Measurements from ENCODE around the gene PPP1R12C. TPM values are rescaled to one million over a fixed set of nuclear protein-coding genes. Genes with fewer than 3 reads are reported as not detected.

The PPP1R12C gene
- total and polyA plus RNA-seq, 2 donors from 2014 or later: 89.0 to 146 TPM

- TF ChIP-seq, protein P1, sequence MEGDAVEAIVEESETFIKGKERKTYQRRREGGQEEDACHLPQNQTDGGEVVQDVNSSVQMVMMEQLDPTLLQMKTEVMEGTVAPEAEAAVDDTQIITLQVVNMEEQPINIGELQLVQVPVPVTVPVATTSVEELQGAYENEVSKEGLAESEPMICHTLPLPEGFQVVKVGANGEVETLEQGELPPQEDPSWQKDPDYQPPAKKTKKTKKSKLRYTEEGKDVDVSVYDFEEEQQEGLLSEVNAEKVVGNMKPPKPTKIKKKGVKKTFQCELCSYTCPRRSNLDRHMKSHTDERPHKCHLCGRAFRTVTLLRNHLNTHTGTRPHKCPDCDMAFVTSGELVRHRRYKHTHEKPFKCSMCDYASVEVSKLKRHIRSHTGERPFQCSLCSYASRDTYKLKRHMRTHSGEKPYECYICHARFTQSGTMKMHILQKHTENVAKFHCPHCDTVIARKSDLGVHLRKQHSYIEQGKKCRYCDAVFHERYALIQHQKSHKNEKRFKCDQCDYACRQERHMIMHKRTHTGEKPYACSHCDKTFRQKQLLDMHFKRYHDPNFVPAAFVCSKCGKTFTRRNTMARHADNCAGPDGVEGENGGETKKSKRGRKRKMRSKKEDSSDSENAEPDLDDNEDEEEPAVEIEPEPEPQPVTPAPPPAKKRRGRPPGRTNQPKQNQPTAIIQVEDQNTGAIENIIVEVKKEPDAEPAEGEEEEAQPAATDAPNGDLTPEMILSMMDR (IDR thresholded peaks at IDR 0.05; ENCODE audit: borderline replicate concordance, extremely low read depth, insufficient read depth): no peak
- Histone ChIP-seq H3K36me3 (ENCODE audit: control insufficient read depth in 2 of 3, insufficient read depth in 3 of 3, low read length in 3 of 3) (no peaks in the 10 kb centered on the region), H3K4me3 (ENCODE audit: low read length in 3 of 3) (no peak overlapping the region), H3K9ac (ENCODE audit: low read length in 3 of 3) (no peak overlapping the region), H3K27me3 (ENCODE audit: control insufficient read depth, insufficient read depth, low read length) (no peaks in the 10 kb centered on the region), H3K4me1 (ENCODE audit: control insufficient read depth in 2 of 3, insufficient read depth in 2 of 3, low read depth in 1 of 3, low read length in 3 of 3) (peaks cover 0 to 18% (median 0%) of the 10 kb centered on the region in 3 donors), H3K9me3 (ENCODE audit: control insufficient read depth in 2 of 3, insufficient read depth in 1 of 3, low read length in 3 of 3) (no peaks in the 10 kb centered on the region), H3K27ac (ENCODE audit: low read depth in 2 of 2, low read length in 2 of 2) (no peak overlapping the region)
- intact Hi-C loops (cut with DNase I): no loop called here
- DNase-seq: no peak
- FAIRE-seq: no peak
These were observed 1.6 kb upstream of the PPP1R12C start for GRCh38 chr19:55119053-55119452.

DNA sequence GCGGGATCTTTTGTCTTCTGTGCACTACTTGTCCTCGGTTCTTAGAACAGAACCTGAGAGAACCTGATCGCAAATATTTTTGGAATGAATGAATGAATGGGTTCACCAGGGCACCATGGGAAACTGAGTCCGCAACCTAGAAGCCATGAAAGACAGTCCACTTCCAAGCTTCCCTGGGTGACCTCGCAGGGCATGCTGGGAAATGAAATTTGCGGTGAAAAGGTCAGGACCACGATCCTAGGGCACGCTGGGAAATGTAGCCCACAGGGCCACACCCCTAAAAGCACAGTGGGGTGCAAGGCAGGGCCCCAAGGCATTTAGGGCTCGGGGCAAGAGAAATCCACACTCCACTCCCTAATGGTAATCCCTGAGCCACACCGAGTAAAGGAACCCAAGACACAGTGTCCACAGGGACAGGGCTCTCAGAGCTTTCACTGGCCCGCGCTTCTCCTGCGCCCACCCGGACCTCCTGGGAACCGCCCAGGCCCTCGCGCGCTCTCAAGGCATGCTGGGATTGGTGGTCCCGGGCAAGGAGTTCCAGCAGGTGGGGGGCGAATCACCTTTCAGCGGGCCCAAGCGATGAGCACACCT lies 1.1 kb upstream of the PPP1R12C start:
- no peaks in the 10 kb centered on the region for H3K36me3 ChIP-seq (ENCODE audit: control insufficient read depth in 2 of 3, insufficient read depth in 3 of 3, low read length in 3 of 3)
- no peak for FAIRE-seq
- H3K4me3 ChIP-seq (ENCODE audit: low read length in 3 of 3): peak overlapping the region; percentile 71 to 89 (median 74)
- intact Hi-C loops (cut with DNase I): no loop called here
- H3K4me1 ChIP-seq (ENCODE audit: control insufficient read depth in 2 of 3, insufficient read depth in 2 of 3, low read depth in 1 of 3, low read length in 3 of 3): peaks cover 0 to 18% (median 0%) of the 10 kb centered on the region in 3 donors
- H3K9me3 ChIP-seq (ENCODE audit: control insufficient read depth in 2 of 3, insufficient read depth in 1 of 3, low read length in 3 of 3): no peaks in the 10 kb centered on the region
- TF ChIP-seq, protein P1 (IDR thresholded peaks at IDR 0.05; ENCODE audit: borderline replicate concordance, extremely low read depth, insufficient read depth): no peak
- no peak overlapping the region for H3K27ac ChIP-seq (ENCODE audit: low read depth in 2 of 2, low read length in 2 of 2)
- DNase-seq: peak in 3 of 5 donors; percentile 56 to 85 (median 69)
- peak overlapping the region in 2 of 3 donors; percentile 48 to 83 for H3K9ac ChIP-seq (ENCODE audit: low read length in 3 of 3)
- H3K27me3 ChIP-seq (ENCODE audit: control insufficient read depth, insufficient read depth, low read length): no peaks in the 10 kb centered on the region

- DNase-seq (peak; percentile 98 to 100 (median 99)), FAIRE-seq (no peak)
- Histone ChIP-seq H3K27me3 (ENCODE audit: control insufficient read depth, insufficient read depth, low read length) (no peaks in the 10 kb centered on the region), H3K36me3 (ENCODE audit: control insufficient read depth in 2 of 3, insufficient read depth in 3 of 3, low read length in 3 of 3) (no peaks in the 10 kb centered on the region), H3K27ac (ENCODE audit: low read depth in 2 of 2, low read length in 2 of 2) (peak overlapping the region in 1 of 2 donors; percentile 89), H3K4me1 (ENCODE audit: control insufficient read depth in 2 of 3, insufficient read depth in 2 of 3, low read depth in 1 of 3, low read length in 3 of 3) (peaks cover 0 to 24% (median 0%) of the 10 kb centered on the region in 3 donors), H3K4me3 (ENCODE audit: low read length in 3 of 3) (peak overlapping the region; percentile 71 to 89 (median 74)), H3K9me3 (ENCODE audit: control insufficient read depth in 2 of 3, insufficient read depth in 1 of 3, low read length in 3 of 3) (no peaks in the 10 kb centered on the region), H3K9ac (ENCODE audit: low read length in 3 of 3) (peak overlapping the region; percentile 48 to 83 (median 66))
- TF ChIP-seq, protein P1 (IDR thresholded peaks at IDR 0.05; ENCODE audit: borderline replicate concordance, extremely low read depth, insufficient read depth): no peak
- intact Hi-C loops (cut with DNase I): no loop called here
These were observed 390 bp upstream of the PPP1R12C start for GRCh38 chr19:55117663-55118391.
